Measurements from ENCODE around the gene TTC12. TPM values are rescaled to one million over a fixed set of nuclear protein-coding genes. Genes with fewer than 3 reads are reported as not detected.
A peak's percentile ranks its signal among the peaks of the same experiment; 100 is the strongest.

TTC12 gene
- 11.4 and 14.5 TPM in 2 replicates for total RNA-seq (2014; rRNA removed; shearing (Covaris generic))
- 5.4 and 6.8 TPM in 2 replicates for polyA plus RNA-seq (2015; cell fraction: cytosol; rRNA removed)
- polyA plus RNA-seq (2015; cell fraction: nucleus; rRNA removed): 23.6 and 25.8 TPM in 2 replicates

GRCh38 chr11:113314389-113315301, at the start of gene TTC12:
Gene TTC12 (plus strand): TSS chr11:113314583. CDS start chr11:113316258, 1,675 bp downstream.
- peak; percentile 82 for DNase-seq (ENCODE audit: low read depth)

- no peak for DNase-seq (ENCODE audit: low read depth)
Observed at GRCh38 chr11:113265362-113265761, 49.0 kb upstream of the TTC12 start.

- no peak for DNase-seq (ENCODE audit: low read depth)
Observed at GRCh38 chr11:113267493-113267892, 46.9 kb upstream of the TTC12 start.

GRCh38 chr11:113269096-113269495, 45.3 kb upstream of the TTC12 start:
- DNase-seq (ENCODE audit: low read depth): no peak

- DNase-seq (ENCODE audit: low read depth): no peak
Observed at GRCh38 chr11:113269636-113270035, 44.7 kb upstream of the TTC12 start.

GRCh38 chr11:113270080-113270479, 44.3 kb upstream of the TTC12 start:
- no peak for DNase-seq (ENCODE audit: low read depth)

GRCh38 chr11:113271551-113272245, 42.7 kb upstream of the TTC12 start:
- DNase-seq (ENCODE audit: low read depth): no peak

- DNase-seq (ENCODE audit: low read depth): no peak
Observed at GRCh38 chr11:113272281-113272680, 42.1 kb upstream of the TTC12 start.

- DNase-seq (ENCODE audit: low read depth): no peak
Observed at GRCh38 chr11:113272927-113273615, 41.3 kb upstream of the TTC12 start.

- no peak for DNase-seq (ENCODE audit: low read depth)
Observed at GRCh38 chr11:113273720-113274119, 40.7 kb upstream of the TTC12 start.

- DNase-seq (ENCODE audit: low read depth): peak; percentile 50
Observed at GRCh38 chr11:113274713-113275582, 39.4 kb upstream of the TTC12 start.

- no peak for DNase-seq (ENCODE audit: low read depth)
Observed at GRCh38 chr11:113275602-113276001, 38.8 kb upstream of the TTC12 start.

GRCh38 chr11:113276466-113276865, 37.9 kb upstream of the TTC12 start:
- DNase-seq (ENCODE audit: low read depth): no peak

- no peak for DNase-seq (ENCODE audit: low read depth)
Observed at GRCh38 chr11:113277907-113278306, 36.5 kb upstream of the TTC12 start.

GRCh38 chr11:113278481-113278880, 35.9 kb upstream of the TTC12 start:
- no peak for DNase-seq (ENCODE audit: low read depth)

GRCh38 chr11:113278925-113279324, 35.5 kb upstream of the TTC12 start:
- DNase-seq (ENCODE audit: low read depth): no peak

GRCh38 chr11:113279591-113279990, 34.8 kb upstream of the TTC12 start:
- no peak for DNase-seq (ENCODE audit: low read depth)

GRCh38 chr11:113281052-113281725, 33.2 kb upstream of the TTC12 start:
- peak; percentile 66 for DNase-seq (ENCODE audit: low read depth)

- no peak for DNase-seq (ENCODE audit: low read depth)
Observed at GRCh38 chr11:113282898-113283437, 31.4 kb upstream of the TTC12 start.

GRCh38 chr11:113283881-113284280, 30.5 kb upstream of the TTC12 start:
- no peak for DNase-seq (ENCODE audit: low read depth)
